ENCODE data around the gene ICE2.

The ICE2 gene

DNA sequence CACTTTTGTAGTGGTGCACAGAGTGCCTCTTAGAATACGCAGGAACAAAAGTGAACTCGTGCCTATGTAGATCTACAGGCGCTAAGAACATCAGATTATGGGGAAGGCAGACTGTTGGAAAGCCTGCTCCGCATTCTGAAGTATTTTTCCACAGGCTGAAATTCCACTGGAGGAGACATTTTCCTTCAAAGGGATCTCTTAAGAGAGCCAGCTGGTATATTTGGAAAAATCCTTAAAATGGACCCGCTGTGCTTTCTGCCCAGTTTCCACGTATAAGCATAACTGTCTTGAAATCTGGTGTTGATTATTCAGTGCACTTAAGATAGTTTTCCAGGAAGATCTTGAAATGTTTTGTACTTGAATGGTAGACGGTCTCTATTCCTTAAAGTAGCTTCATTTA is 34.7 kb upstream of the ICE2 start:
- no peak overlapping the region for H3K4me3 ChIP-seq (replicated peaks; ENCODE audit: low read depth, low read length)
- no peak for DNase-seq (ENCODE audit: extremely low read depth, low read depth)
- TF ChIP-seq, protein P1, sequence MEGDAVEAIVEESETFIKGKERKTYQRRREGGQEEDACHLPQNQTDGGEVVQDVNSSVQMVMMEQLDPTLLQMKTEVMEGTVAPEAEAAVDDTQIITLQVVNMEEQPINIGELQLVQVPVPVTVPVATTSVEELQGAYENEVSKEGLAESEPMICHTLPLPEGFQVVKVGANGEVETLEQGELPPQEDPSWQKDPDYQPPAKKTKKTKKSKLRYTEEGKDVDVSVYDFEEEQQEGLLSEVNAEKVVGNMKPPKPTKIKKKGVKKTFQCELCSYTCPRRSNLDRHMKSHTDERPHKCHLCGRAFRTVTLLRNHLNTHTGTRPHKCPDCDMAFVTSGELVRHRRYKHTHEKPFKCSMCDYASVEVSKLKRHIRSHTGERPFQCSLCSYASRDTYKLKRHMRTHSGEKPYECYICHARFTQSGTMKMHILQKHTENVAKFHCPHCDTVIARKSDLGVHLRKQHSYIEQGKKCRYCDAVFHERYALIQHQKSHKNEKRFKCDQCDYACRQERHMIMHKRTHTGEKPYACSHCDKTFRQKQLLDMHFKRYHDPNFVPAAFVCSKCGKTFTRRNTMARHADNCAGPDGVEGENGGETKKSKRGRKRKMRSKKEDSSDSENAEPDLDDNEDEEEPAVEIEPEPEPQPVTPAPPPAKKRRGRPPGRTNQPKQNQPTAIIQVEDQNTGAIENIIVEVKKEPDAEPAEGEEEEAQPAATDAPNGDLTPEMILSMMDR (IDR thresholded peaks at IDR 0.05; ENCODE audit: low read depth, low read length, missing control alignments) = no peak

DNA sequence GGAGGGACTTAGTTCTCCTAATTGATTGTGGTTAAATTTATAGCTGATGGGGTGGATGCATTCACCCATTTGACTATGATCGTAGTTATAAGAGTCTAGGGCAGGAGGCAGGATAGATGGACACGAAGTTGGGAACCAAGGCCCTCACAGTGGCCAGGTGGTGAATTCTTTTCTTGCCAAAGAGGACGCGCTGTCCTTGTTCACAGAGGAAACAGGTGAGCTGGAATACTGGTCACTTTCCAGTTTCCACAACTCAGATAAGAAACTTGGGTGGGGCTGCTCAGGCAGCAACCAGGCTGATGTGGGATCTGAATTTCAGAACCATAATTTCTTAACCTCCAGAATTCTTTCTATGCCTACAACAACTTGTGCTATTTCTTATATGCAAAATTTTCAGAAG is 34.0 kb upstream of the ICE2 start:
- TF ChIP-seq, protein P1 (IDR thresholded peaks at IDR 0.05; ENCODE audit: low read depth, low read length, missing control alignments) = no peak
- H3K4me3 ChIP-seq (replicated peaks; ENCODE audit: low read depth, low read length) = no peak overlapping the region
- DNase-seq (ENCODE audit: extremely low read depth, low read depth) = no peak

GRCh38 chr15:60511351-60512031 is 32.5 kb upstream of the ICE2 start:
- no peak for DNase-seq (ENCODE audit: extremely low read depth, low read depth)
- TF ChIP-seq, protein P1 (IDR thresholded peaks at IDR 0.05; ENCODE audit: low read depth, low read length, missing control alignments) = no peak
- no peak overlapping the region for H3K4me3 ChIP-seq (replicated peaks; ENCODE audit: low read depth, low read length)

- TF ChIP-seq, protein P1 (IDR thresholded peaks at IDR 0.05; ENCODE audit: low read depth, low read length, missing control alignments) = no peak
- no peak for DNase-seq (ENCODE audit: extremely low read depth, low read depth)
- H3K4me3 ChIP-seq (replicated peaks; ENCODE audit: low read depth, low read length) = no peak overlapping the region
Observed at GRCh38 chr15:60510006-60510405, 31.1 kb upstream of the ICE2 start.

DNA sequence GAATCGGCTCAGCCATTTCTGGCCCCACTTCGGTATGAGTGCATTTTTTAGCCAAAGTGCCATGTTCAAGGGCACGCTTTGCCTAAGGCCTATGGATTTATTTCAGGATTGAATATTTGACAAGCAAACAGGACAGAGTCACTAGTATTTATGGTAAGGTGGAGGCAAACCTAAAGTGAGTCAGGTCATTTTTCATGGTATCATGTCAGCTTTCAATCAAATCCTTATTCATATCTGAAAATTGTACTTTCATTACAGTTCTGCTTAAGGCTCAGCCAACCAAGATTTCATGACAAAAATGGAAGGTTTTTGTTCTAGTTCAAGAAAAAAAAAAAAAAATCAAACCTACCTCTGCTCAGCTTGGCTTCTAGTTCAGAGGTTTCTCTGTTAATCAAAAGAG is 30.5 kb upstream of the ICE2 start:
- TF ChIP-seq, protein P1 (IDR thresholded peaks at IDR 0.05; ENCODE audit: low read depth, low read length, missing control alignments) = no peak
- DNase-seq (ENCODE audit: extremely low read depth, low read depth) = no peak

GRCh38 chr15:60508442-60508841 is 29.5 kb upstream of the ICE2 start:
- no peak for DNase-seq (ENCODE audit: extremely low read depth, low read depth)
- TF ChIP-seq, protein P1 (IDR thresholded peaks at IDR 0.05; ENCODE audit: low read depth, low read length, missing control alignments) = no peak
- no peak overlapping the region for H3K4me3 ChIP-seq (replicated peaks; ENCODE audit: low read depth, low read length)

More for the DNA sequence above, 30.5 kb upstream of the ICE2 start:
- no peak overlapping the region for H3K4me3 ChIP-seq (replicated peaks; ENCODE audit: low read depth, low read length)

All from HFF-Myc (cell line).